ENCODE measurements around the gene MYO15A.

GRCh38 chr17:18146259-18146658 is 37.7 kb downstream of the MYO15A start:
- no peak for TF ChIP-seq CTCF (conservative IDR thresholded peaks at IDR 0.05; ENCODE audit: low read depth, low read length)
- TF ChIP-seq MXI1 (IDR thresholded peaks at IDR 0.05; ENCODE audit: borderline replicate concordance, low read depth, low read length): no peak
- no peak for TF ChIP-seq USF2 (IDR thresholded peaks at IDR 0.05; ENCODE audit: low read depth, low read length)
- TF ChIP-seq POLR2A (IDR thresholded peaks at IDR 0.05; ENCODE audit: low read depth, low read length): no peak
- TF ChIP-seq RFX5 (IDR thresholded peaks at IDR 0.05; ENCODE audit: low read depth, low read length): no peak
- TF ChIP-seq MAFK (IDR thresholded peaks at IDR 0.05; ENCODE audit: low read depth, low read length): no peak
- TF ChIP-seq CHD1 (IDR thresholded peaks at IDR 0.05; ENCODE audit: low read depth, low read length): no peak
- no peak for TF ChIP-seq RCOR1 (IDR thresholded peaks at IDR 0.05; ENCODE audit: insufficient replicate concordance, low read length)
- TF ChIP-seq RAD21 (IDR thresholded peaks at IDR 0.05; ENCODE audit: low read length): no peak
- TF ChIP-seq BHLHE40 (IDR thresholded peaks at IDR 0.05; ENCODE audit: low read depth, low read length): no peak
- no peak for TF ChIP-seq NFE2L2 (IDR thresholded peaks at IDR 0.05; ENCODE audit: low read depth, low read length)
- TF ChIP-seq SMC3 (IDR thresholded peaks at IDR 0.05; ENCODE audit: low read depth, low read length): no peak
